HK-2 (cell line): ENCODE results near the gene RANBP3L.

Source experiments
- DNase-seq: peaks from one replicate; pipeline ENCODE4 v3.0.0-alpha.2; 2018; ENCODE audit not compliant: unreplicated experiment

Gene RANBP3L

DNA sequence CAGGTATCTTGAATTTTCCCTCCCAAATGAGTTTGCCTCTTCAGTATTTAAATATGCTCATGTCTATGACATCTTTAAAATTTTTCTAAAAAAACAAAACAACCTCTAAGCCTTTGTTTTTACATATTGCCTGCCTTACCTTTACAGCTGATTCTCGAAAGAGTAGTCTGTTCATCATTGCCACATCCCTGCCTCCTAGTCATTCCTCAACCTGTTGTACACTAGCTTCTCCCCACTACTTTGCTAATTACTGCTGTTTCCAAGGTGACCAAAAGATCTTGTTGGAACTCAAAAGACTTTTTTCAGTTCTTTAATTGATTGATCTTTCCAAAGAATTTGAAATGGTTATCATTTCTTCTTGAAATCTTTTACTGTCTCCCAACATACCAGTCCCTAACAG, 58.0 kb downstream of the RANBP3L start:
- DNase-seq = no peak

DNA sequence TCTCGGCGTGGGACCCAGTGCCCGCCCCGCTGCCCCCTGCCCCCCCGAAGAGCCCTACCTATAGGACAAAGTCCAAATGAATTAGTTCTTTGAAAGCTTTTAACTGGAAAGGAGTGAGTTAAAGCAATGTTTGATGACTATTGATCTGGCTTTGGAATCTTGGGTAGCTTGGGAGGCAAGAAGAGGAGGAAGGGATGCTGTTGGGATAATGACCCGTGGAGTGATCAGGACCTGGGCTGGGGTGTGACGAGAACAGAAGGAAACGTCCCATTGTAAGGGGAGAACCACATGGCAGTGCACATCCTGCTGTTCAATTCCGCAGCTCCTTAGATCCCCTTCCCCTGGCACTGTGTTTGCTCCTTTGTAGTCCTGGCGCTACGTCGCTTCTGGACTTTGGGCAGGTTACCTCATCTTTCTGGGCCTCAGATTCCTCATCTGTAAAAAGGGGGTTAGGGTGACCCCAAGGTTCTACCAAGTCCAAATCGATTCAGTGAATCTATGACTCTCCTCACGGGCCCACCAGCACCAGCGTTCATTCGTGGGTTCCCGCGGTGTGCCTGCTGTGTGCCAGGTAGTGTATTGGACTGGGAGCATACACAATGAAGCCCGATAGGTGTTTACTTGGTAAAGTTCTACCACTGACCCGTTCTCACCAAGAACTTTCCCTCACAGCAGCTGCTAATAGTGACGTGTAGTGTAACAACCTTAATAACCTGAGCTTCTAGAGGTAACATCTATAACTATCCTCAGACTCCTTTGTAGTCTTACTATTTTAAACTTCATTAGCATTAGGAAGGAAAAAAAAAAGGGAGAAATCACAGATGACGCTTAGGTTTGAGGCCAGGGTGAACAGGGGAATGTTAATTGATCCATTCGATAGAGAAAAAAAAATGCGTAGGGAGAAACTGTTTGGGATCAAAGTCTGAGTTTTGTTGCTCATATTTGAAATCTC, 58.9 kb downstream of the RANBP3L start:
- no peak for DNase-seq

DNA sequence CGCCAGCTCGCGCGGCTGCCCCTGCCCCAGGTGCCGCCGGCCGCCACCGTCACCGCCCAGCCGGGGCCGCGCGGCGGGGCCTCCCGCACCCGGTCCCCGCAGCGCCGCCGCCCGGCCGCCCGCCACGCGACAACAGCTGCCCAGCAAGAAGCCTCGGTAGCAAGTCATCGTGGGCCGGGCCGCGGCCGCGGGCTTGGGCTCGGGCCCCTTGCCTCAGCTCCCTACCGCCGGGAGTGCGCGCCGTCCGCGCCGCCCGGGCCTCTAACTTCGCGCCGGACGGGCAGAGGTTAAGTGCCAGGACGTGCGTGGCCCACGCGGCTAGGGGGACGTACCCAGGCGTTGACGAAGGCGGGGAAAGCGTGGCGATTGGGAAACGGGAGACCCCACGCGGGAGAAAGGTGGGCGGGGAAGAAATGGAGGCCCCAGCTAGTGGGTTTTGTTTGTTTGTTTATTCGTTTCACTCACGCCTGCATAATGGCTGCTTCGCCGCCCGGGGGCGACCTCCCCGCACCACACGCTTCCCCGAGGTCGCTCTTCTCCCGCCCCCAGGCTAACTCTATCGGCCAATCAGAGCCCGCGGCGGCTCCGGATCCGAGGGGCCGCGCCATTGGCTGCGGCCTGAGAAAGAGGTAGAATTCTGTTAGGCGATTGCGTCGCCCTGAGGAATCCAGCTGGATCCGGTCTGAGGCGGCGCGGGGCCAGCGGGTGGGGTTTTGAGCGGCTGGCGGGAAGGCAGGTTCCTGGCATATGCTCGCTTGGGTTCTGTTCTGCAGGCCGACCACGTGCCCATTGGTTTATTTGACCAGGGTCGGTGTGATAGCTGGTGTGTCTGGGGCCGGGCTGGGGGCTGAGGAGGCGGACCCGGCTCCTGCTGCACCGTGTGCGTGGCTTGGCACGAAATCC, 59.8 kb downstream of the RANBP3L start, which contains the start of gene NADK2:
Gene NADK2 (minus strand): TSS at position 295 of the 903 bp plus-strand sequence. CDS start 127 bp downstream, at position 168.
- DNase-seq = peak; percentile 96

DNA sequence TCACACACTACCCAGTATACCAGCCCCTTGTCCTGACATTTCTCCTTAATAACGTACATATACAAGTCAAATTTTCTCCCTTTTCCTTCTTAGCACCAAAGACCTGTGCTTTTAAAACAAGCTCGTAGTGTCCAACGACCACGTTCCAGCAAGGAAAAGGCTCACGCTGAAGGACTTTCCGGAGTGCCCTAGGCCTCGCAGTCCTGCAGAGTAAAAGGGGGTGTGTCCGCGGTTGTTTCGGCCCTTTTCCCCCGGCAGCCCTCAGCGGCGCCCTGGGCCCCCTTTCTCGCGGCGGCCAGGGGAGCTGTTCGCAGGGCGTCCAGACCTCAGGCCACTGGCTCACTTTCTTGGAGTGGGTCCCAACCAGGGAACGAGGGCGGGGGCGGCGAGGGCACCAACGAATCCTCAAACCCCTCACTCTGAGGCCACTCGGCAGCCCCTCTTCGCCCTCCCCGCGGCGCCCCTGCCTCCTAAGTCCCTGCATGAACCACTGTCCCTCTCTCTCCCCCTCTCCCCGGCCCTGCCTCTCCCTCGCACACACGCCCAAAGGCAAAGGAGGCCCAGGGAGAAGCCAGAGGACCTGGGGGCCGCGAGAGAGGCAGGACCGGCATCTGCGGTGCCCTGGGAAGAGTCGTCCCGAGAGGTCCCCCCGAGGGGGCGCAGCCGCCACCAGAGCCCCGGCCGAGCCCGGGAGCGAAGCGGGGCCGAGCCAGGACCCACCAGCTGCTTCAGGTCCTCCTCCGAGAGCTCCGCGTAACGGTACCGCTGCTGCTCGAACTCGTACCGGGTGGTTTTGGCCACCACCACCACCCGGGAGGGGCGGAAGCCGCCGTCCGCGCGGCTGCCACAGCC, 60.7 kb downstream of the RANBP3L start:
- DNase-seq = peak; percentile 62

DNA sequence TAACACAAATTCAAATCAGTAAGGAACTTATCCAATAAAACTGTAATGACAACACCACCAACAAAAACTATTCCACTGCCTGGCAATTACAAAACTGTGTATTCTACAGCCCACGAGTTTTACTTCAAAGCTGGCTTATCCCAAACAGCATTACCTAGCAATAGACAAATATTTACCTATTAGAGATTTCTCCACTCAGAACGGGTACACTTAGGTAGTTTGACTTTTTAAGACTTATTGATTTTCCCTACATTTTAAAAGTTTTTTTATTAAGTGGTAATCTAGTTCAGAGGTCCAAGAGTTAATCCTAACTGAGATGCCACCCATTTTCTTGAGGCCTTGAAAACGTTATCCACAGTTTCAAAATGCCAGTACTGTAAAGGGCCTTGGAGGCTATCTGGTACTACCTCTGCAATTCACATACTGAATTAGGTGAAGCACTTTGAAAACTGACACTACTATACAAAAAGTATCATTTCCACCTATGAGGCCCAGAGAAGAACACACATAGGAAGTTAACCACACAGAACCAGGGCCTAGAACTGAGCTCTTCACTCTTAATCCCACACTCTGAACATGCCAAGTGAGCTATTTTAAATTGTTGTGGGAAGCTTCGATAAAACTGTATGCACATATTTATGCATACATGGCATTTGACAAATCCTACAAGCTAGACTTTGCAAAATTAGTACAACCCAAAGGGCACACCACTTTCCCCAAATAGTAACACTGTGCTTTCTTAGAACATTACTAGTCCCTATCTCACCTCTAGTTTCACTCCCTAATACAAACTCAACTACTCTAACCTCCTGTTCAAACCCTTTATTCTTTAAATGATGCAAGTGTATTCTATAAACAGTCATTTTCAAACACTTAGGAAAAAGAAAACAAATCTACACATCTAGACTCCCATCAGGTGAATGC, 62.1 kb downstream of the RANBP3L start:
- DNase-seq = no peak

DNA sequence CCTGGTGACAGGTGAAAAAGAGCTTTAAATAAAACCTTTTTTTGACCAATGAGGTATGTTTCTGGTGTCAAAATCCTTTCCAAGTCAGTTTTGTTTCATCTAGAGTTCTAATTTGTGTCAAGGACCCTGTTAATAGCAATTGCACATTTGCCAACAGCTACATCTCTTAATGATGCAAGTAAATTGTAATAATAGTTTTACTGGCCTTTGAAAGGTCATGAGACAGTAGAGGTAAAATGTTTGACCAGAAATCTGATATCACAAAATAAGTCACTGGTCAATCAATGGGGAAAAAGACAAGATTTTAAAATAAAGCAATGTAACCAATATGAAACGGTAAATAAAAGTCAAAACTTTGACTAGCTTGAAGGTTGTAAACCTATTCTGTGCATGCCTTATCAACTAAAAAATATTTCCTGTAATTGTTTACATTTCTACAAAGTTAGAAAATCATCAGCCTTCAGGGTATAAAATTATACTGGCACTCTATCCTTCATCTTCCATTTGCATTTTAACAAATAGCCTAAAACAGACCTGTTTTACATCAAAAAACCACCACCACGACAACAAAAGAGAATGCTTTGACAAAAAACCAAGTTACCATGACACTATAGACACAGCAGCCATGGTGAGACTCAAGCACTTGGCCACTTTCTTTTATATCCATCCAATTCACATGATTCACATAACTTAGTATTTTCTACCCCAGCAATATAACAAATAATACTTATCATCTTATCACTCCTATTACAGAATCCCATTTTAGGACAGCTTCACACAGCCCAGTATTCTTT, 63.0 kb downstream of the RANBP3L start:
- DNase-seq = no peak

DNA sequence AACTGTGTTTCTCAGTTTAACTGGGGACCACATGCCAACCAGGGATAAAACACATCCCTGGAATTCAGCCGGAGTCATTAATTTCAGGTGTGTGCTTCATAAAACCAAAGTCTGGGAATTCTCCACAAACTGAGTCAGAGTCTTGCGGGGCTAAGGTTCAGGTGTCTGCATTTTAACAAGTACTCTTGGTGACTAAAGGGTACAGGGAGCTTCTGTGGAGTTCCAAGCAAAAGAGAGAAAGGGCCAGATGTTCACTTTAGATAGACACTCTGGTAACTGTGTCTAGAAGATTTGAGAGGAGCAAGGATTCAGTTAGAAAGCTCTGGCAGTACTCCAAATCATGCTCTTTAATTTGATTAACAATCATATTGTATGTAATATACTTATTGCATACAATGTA, 64.0 kb downstream of the RANBP3L start:
- DNase-seq = no peak

DNA sequence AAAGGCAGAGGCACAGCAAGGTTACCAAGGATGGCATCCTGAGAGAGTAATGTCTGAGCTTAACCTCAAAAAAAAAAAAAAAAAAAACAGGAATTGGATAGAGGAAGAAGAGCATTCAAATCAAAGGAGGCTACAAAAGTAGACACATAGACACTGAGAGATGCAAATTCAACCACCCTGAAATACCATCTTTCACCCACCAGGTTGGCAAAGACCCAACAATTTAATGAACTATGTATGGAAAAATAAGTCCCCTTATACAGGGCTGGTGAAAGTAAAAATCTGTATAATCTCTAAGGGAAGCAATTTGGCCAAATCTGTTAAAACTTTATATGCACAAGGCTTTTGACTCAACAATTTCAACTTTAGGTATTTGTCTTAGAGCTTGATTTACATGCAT, 64.9 kb downstream of the RANBP3L start:
- DNase-seq = no peak

DNA sequence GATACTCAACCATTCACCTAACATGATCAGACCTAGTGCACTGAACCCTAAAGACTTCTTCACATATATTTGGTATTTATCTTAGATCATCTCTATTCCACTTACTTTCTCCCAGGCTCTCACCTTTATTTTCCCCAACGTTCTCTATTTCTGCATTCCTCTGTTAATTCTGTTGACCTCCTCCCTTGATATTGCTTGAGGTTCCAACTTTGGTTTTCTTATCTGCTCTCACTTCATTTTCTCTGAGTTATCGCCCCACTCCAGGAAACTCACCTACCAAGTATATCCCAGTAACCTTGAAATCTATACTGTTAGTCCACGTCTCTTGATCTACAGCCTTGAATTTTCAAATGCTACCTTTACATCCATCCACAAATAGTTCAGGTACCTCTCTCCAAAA, 69.2 kb downstream of the RANBP3L start:
- no peak for DNase-seq

DNA sequence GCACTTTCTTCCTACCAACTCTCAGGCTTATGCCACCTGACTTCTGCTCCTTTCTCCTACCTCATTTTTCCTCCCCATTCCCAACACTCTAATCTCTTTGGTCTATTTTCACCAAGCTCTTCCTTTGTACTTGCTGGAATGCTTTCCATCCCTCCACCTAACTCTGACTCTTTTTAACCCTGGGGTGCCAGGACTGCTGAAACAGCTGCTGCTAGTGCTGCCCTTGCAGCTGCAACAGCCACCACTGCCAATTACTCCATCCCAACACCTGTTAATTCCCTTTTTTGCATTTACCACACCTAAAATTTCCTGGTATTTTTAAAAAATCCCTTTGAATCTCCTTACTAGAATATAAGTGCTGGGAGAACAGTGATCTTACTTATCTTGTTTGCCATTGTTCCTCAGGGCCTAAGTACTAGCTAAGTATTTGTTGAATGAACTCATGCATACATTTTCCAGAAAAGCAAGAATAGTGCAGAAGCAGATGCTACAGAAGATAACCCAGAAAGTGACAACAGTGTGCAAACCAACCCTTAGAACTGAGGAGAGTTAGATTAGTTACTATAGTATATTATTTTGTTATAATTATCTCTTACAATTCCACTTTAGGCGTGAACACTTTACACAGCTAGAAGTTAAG, 71.4 kb downstream of the RANBP3L start:
- no peak for DNase-seq

DNA sequence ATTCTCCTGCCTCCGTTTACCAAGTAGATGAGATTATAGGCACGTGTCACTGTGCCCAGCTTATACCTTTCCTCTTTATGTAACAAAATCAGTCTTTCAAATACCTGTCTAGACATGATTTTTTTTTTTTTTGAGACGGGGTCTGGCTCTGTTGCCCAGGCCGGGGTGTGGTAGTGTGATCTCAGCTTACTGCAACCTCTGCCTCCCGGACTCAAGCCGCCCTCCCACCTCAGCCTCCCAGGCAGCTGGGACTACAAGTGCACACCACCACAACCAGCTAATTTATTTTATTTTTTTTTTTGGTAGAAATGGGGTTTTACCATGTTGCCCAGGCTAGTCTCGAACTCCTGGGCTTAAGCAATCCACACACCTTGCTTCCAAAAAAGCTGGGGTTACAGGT, 73.2 kb downstream of the RANBP3L start:
- no peak for DNase-seq

DNA sequence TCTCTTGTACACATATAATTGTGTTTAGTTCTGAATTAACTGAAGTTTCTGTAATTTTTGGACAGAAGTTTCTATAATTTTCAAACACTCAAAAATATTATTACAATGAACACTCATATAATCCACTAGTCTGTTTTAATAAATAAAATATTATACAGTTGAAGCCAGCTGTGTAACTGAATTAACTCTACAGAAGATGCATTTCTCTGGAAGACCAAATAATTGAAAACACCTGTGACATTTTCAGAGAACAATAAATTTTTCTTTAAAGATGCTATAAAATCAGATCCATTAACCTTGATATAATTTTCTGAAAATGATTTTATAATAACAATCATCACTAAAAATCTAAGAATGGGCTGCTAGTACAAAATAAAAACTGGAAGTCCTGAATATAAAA, 74.7 kb downstream of the RANBP3L start:
- DNase-seq = no peak

DNA sequence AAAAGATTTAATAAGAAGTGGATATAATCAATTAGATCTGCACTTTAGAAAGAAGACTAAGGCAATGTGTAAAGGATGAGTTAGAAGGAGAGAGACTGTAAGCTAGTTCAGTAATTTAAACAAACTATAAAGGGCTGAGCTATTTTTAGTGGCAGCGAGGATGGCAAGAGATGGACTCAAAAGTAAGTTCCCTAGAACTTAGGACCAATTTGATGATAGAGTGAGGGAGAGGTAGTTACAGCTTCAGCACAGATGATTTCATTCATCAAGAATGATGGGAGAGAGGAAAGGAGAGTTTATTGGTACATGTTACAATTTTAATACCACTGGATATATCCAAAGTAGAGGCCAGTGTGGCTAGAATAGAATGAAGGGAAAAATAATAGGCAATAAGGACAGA, 79.1 kb downstream of the RANBP3L start:
- no peak for DNase-seq

DNA sequence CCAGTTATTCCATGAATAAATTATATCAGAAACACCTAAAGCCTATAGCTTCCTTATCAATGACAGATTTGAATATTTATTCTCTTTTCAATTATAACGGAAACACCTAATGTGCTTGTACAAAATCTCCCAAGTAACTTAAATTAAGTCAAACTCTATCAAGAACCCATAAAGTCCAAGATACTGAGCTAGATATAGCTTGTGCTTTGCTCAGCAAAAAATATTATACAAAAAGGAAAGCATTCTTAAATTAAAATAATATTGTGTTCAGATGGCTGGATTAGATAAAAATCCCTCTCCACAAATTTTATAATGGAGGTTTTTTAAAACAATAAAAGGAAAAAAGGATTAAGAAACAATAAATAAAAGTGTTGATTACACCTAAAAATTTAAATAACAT, 83.7 kb downstream of the RANBP3L start:
- DNase-seq = no peak

DNA sequence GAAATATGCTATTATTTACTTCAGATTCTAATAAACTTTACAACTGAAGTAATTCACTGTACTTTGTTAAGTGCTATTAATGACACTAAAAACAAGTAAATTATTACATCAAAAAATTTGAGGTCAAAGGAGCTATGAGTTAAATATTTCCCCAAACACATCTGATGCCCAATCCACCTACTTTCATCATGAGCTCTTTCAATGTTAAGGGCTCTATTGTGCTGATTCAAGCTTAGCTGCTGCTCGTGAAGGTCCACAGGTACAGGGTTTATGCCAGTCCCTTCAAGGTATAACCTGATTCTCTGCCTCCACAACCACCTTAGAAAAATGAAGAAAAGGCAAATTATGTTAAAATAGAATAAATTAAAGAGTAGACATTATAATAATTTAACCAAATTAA, 84.1 kb downstream of the RANBP3L start:
- no peak for DNase-seq

DNA sequence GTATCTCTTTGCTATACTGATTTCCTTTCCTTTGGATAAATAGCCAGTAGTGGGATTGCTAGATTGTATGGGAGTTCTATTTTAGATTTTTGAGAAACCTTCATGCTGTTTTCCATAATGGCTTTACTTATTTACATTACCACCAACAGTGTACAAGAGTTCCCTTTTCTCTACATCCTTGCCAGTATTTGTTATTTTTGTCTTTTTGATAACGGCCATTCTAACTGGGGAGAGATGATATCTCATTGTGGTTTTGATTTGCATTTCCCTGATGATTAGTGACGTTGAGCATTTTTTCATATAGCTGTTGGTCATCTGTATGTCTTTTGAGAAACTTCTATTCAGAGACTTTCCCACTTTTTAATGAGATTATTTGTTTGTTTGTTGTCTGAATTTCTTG, 85.8 kb downstream of the RANBP3L start:
- DNase-seq = no peak

DNA sequence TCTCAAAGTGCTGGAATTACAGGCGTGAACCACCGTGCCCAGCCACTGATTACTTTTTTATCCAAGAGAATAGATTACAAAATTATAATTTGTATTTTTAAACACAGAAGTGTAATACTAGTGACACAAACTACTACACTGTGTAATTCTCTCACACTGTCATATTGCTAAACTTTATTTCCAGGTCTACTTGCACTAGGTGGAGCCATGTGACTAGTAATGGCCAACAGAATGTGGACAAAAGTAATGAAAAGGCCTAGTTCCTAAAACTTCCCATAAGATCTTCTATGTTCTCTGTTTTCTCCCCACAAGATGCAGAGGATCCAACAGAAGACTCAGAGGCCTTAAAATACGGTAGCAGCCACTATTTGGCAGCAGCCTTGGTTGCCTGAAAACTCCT, 87.3 kb downstream of the RANBP3L start:
- DNase-seq = no peak

DNA sequence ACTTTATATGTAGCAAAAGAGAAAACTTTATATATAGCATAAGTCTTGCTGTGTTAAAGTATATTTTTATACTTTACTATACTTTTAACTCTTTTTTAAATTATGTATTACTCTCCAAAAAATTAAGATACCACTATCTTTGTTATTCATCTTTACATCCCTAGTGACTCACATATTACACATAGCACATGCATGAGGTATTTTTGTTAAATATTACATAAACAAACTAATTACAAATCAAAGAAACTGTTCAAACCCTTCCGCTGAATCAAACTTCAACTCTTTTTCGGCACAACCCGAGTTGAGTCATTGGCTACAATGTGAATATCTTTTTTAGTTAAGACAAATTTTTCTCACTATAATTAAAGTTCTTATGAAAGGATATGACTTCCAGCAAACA, 92.0 kb downstream of the RANBP3L start:
- DNase-seq = no peak

DNA sequence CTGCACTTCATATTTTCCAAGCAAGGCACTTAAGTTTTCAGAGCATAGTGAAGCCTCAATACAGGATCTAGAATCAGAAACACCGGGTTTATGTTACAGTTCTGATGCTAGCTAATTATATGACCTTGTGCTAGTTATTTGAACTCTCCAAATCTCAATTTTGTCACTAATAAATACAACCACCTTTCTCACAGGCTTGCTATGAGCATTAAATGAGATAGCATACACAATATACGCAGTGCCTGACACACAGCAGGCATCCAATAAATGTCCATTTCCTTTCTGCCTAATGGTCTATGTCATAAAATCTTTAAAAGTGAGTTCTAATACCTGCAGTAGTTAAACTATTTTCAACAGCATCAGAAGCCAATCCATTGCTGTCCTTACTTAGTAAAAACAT, 92.9 kb downstream of the RANBP3L start:
- no peak for DNase-seq
